Neuronal stem cell (in vitro differentiated cells): ENCODE results near the gene FGF1.

Experiments
- DNase-seq: peaks from one replicate; pipeline ENCODE4 v3.0.0-alpha.2; 2013; ENCODE audit warnings: low spot score
- H2AFZ ChIP-seq: one replicate; pipeline ENCODE4 v1.6.1; 2013; ENCODE audit warnings: mild to moderate bottlenecking, low read length, inconsistent platforms
- H2AK5ac ChIP-seq: 2 replicates; pipeline ENCODE4 v1.6.1; 2013; ENCODE audit warnings: low read depth, mild to moderate bottlenecking, inconsistent platforms, low read length, moderate library complexity, mixed read lengths
- H2BK120ac ChIP-seq: 2 replicates; pipeline ENCODE4 v1.6.1; 2013; ENCODE audit warnings: low read depth, mild to moderate bottlenecking, inconsistent platforms, low read length, moderate library complexity, mixed read lengths
- H2BK12ac ChIP-seq: one replicate; pipeline ENCODE4 v1.6.1; 2013; ENCODE audit warnings: low read length, inconsistent platforms
- H2BK15ac ChIP-seq: 2 replicates; pipeline ENCODE4 v1.6.1; 2013; ENCODE audit warnings: mild to moderate bottlenecking, low read length, inconsistent platforms, mixed read lengths
- H2BK5ac ChIP-seq: one replicate; pipeline ENCODE4 v1.6.1; 2013; ENCODE audit warnings: inconsistent platforms, mild to moderate bottlenecking, low read length, moderate library complexity
- H3K14ac ChIP-seq: one replicate; pipeline ENCODE4 v1.6.1; 2013; ENCODE audit warnings: low read length, inconsistent platforms
- H3K18ac ChIP-seq: 2 replicates; pipeline ENCODE4 v1.6.1; 2013; ENCODE audit warnings: low read length, inconsistent platforms
- H3K23ac ChIP-seq: 2 replicates; pipeline ENCODE4 v1.6.1; 2013; ENCODE audit warnings: low read depth, mild to moderate bottlenecking, mixed read lengths, low read length, inconsistent platforms; ENCODE audit not compliant: poor library complexity
- H3K27ac ChIP-seq: replicated peaks from 3 replicates; pipeline ENCODE4 v1.5.1; 2013; ENCODE audit warnings: low read length, inconsistent platforms
- H3K27me3 ChIP-seq, 3 experiments: 2 replicates each; pipeline ENCODE4 v1.6.1; 2013; ENCODE audit warnings: low read length in 3 of 3, mild to moderate bottlenecking in 2 of 3, inconsistent platforms in 1 of 3, low read depth in 1 of 3, mixed read lengths in 1 of 3, moderate library complexity in 1 of 3; ENCODE audit not compliant: control insufficient read depth in 3 of 3, insufficient read depth in 3 of 3
- H3K36me3 ChIP-seq, 2 donors: replicated peaks in 1 of 2; 2 replicates each; pipeline ENCODE4 v1.6.1; 2013; ENCODE audit warnings: low read length in 2 of 2; ENCODE audit not compliant: control insufficient read depth in 2 of 2, insufficient read depth in 2 of 2
- H3K4ac ChIP-seq: 2 replicates; pipeline ENCODE4 v1.6.1; 2013; ENCODE audit warnings: inconsistent platforms, mild to moderate bottlenecking, low read length, moderate library complexity
- H3K4me1 ChIP-seq, 2 donors: 1 replicate in 1 of 2; 2 replicates in 1 of 2; pipeline ENCODE4 v1.6.1; 2013; ENCODE audit warnings: low read length in 2 of 2, low read depth in 1 of 2; ENCODE audit not compliant: control insufficient read depth in 2 of 2, insufficient read depth in 1 of 2
- H3K4me2 ChIP-seq: one replicate; pipeline ENCODE4 v1.6.1; 2013; ENCODE audit warnings: mild to moderate bottlenecking, low read length, inconsistent platforms; ENCODE audit not compliant: insufficient read depth, poor library complexity, severe bottlenecking
- H3K4me3 ChIP-seq, 2 donors: 2 replicates each; pipeline ENCODE4 v1.5.1; 2013; ENCODE audit warnings: low read length in 2 of 2, mild to moderate bottlenecking in 2 of 2, inconsistent platforms in 1 of 2, moderate library complexity in 1 of 2
- H3K79me1 ChIP-seq: one replicate; pipeline ENCODE4 v1.6.1; 2013; ENCODE audit warnings: low read depth, mild to moderate bottlenecking, inconsistent platforms, low read length, moderate library complexity
- H3K9ac ChIP-seq: one replicate; pipeline ENCODE4 v1.6.1; 2013; ENCODE audit warnings: mild to moderate bottlenecking, low read depth, low read length, inconsistent platforms; ENCODE audit not compliant: poor library complexity
- H3K9me3 ChIP-seq, 2 donors: replicated peaks in 1 of 2; 2 replicates each; pipeline versions ENCODE3 to v1.6.1; 2013; ENCODE audit warnings: low read length in 2 of 2, mild to moderate bottlenecking in 2 of 2, inconsistent platforms in 1 of 2, low read depth in 1 of 2, mixed read lengths in 1 of 2, moderate library complexity in 1 of 2; ENCODE audit not compliant: control insufficient read depth in 2 of 2, insufficient read depth in 1 of 2
- H4K8ac ChIP-seq: one replicate; pipeline ENCODE4 v1.6.1; 2013; ENCODE audit warnings: low read depth, mild to moderate bottlenecking, inconsistent platforms, low read length, moderate library complexity
- H4K91ac ChIP-seq: one replicate; pipeline ENCODE4 v1.6.1; 2013; ENCODE audit warnings: low read length, low read depth, mild to moderate bottlenecking, inconsistent platforms; ENCODE audit not compliant: poor library complexity
- WGBS, 2 donors: extraction: QIAGEN DNeasy Blood & Tissue Kit; methylation state at CpG; one replicate each; pipeline ENCODE4 v1.1.7; 2013; ENCODE audit warnings: missing lambda C conversion rate in 2 of 2, mixed read lengths in 1 of 2; ENCODE audit not compliant: insufficient read length in 2 of 2, insufficient replicate concordance in 1 of 2; ENCODE audit errors: extremely low coverage in 2 of 2; 5-methylcytosine and 5-hydroxymethylcytosine counted together

The FGF1 gene

DNA sequence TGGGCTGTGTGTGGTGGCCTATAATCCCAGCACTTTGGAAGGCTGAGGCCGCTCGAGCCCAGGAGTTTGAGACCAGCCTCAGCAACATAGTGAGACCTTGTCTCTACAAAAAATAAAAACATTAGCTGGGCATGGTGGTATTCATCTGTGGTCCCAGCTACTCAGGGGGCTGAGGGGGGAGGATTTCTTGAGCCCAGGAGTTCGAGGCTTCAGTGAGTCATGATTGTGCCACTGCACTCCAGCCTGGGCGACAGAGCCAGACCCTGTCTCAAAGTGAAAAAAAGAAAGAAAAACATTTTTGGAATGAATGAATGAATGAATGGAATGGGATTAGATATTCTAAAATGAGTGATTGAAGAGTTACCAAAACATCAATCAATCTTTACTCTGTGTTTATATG, 85.8 kb downstream of the FGF1 start:
- no peaks in the 10 kb centered on the region for H3K79me1 ChIP-seq
- H3K4me2 ChIP-seq: no peak overlapping the region
- H2BK15ac ChIP-seq: no peak overlapping the region
- peaks cover 2 to 3% of the 10 kb centered on the region in 2 donors for H3K4me1 ChIP-seq
- H3K27me3 ChIP-seq: no peaks in the 10 kb centered on the region
- no peak overlapping the region for H3K9ac ChIP-seq
- H3K4me3 ChIP-seq: no peak overlapping the region
- no peak overlapping the region for H2AK5ac ChIP-seq
- H3K9me3 ChIP-seq: no peaks in the 10 kb centered on the region
- H3K14ac ChIP-seq: no peak overlapping the region
- H3K36me3 ChIP-seq: no peaks in the 10 kb centered on the region
- DNase-seq: no peak
- H2BK120ac ChIP-seq: no peak overlapping the region
- no peak overlapping the region for H3K27ac ChIP-seq
- H4K91ac ChIP-seq: no peak overlapping the region
- H2BK12ac ChIP-seq: no peak overlapping the region
- no peak overlapping the region for H4K8ac ChIP-seq
- no peak overlapping the region for H2AFZ ChIP-seq
- no peak overlapping the region for H3K4ac ChIP-seq
- H2BK5ac ChIP-seq: no peak overlapping the region
- no peak overlapping the region for H3K23ac ChIP-seq
- WGBS, 2 donors: no CpG with 5 or more reads among the region's 4 CpGs
- no peak overlapping the region for H3K18ac ChIP-seq

DNA sequence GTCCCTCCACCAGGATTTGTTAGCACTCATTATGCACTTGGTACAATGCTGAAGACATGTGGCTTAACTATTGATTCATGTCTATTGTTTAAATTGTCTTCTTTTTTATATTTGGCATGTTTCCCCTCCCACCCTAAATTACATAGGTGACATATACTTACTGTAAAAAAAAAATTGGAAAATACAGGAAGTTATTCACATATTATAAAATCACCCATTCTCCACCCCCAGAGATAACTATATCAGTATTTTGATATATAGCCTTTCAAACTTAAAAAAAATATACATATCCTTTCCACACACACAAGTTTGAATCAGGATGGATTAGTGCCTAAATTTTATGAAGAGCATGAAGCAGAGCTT, 87.6 kb downstream of the FGF1 start:
- Histone ChIP-seq H4K91ac (no peak overlapping the region), H3K4ac (no peak overlapping the region), H3K4me3 (no peak overlapping the region), H2AFZ (no peak overlapping the region), H3K36me3 (no peaks in the 10 kb centered on the region), H3K4me1 (peaks cover 2 to 3% of the 10 kb centered on the region in 2 donors), H4K8ac (no peak overlapping the region), H3K9ac (no peak overlapping the region), H3K18ac (no peak overlapping the region), H3K4me2 (no peak overlapping the region), H2BK15ac (no peak overlapping the region), H3K27ac (no peak overlapping the region), H2BK120ac (no peak overlapping the region), H3K23ac (no peak overlapping the region), H3K79me1 (no peaks in the 10 kb centered on the region), H3K9me3 (no peaks in the 10 kb centered on the region), H3K14ac (no peak overlapping the region), H2AK5ac (no peak overlapping the region), H3K27me3 (no peaks in the 10 kb centered on the region), H2BK12ac (no peak overlapping the region), H2BK5ac (no peak overlapping the region)
- DNase-seq: no peak

GRCh38 chr5:142597546-142598337, 88.1 kb downstream of the FGF1 start:
- H2AK5ac ChIP-seq: no peak overlapping the region
- no peak overlapping the region for H3K23ac ChIP-seq
- no peaks in the 10 kb centered on the region for H3K9me3 ChIP-seq
- no peak overlapping the region for H4K8ac ChIP-seq
- no peak overlapping the region for H3K18ac ChIP-seq
- no peak for DNase-seq
- H2BK12ac ChIP-seq: no peak overlapping the region
- H2AFZ ChIP-seq: no peak overlapping the region
- no peak overlapping the region for H3K14ac ChIP-seq
- no peaks in the 10 kb centered on the region for H3K79me1 ChIP-seq
- no peak overlapping the region for H2BK5ac ChIP-seq
- no peaks in the 10 kb centered on the region for H3K27me3 ChIP-seq
- H3K9ac ChIP-seq: no peak overlapping the region
- no peak overlapping the region for H2BK120ac ChIP-seq
- H3K36me3 ChIP-seq: no peaks in the 10 kb centered on the region
- H3K4ac ChIP-seq: no peak overlapping the region
- H3K4me1 ChIP-seq: peaks cover 2 to 3% of the 10 kb centered on the region in 2 donors
- H3K27ac ChIP-seq: no peak overlapping the region
- WGBS, 2 donors: no CpG with 5 or more reads among the region's 6 CpGs
- H4K91ac ChIP-seq: no peak overlapping the region
- H3K4me3 ChIP-seq: no peak overlapping the region
- no peak overlapping the region for H2BK15ac ChIP-seq
- H3K4me2 ChIP-seq: no peak overlapping the region

- Histone ChIP-seq H2AFZ (no peak overlapping the region), H3K14ac (no peak overlapping the region), H3K27me3 (no peaks in the 10 kb centered on the region), H3K4me3 (no peak overlapping the region), H3K23ac (no peak overlapping the region), H3K79me1 (no peaks in the 10 kb centered on the region), H3K9ac (no peak overlapping the region), H3K4me2 (no peak overlapping the region), H3K27ac (no peak overlapping the region), H3K36me3 (no peaks in the 10 kb centered on the region), H3K18ac (no peak overlapping the region), H2BK120ac (no peak overlapping the region), H4K8ac (no peak overlapping the region), H3K9me3 (no peaks in the 10 kb centered on the region), H2BK15ac (no peak overlapping the region), H3K4ac (no peak overlapping the region), H3K4me1 (peaks cover 2 to 3% of the 10 kb centered on the region in 2 donors), H2AK5ac (no peak overlapping the region), H2BK12ac (no peak overlapping the region), H4K91ac (no peak overlapping the region), H2BK5ac (no peak overlapping the region)
- no peak for DNase-seq
- no CpG with 5 or more reads among the region's 3 CpGs for WGBS, 2 donors
These were observed 88.9 kb downstream of the FGF1 start for GRCh38 chr5:142597025-142597424.
